ENCODE measurements around the gene WDR1. TPM values are rescaled to one million over a fixed set of nuclear protein-coding genes. Genes with fewer than 3 reads are reported as not detected.

WDR1 gene
- total RNA-seq, result 100 to 1,000 TPM; 161 to 517 (median 173) TPM

DNA sequence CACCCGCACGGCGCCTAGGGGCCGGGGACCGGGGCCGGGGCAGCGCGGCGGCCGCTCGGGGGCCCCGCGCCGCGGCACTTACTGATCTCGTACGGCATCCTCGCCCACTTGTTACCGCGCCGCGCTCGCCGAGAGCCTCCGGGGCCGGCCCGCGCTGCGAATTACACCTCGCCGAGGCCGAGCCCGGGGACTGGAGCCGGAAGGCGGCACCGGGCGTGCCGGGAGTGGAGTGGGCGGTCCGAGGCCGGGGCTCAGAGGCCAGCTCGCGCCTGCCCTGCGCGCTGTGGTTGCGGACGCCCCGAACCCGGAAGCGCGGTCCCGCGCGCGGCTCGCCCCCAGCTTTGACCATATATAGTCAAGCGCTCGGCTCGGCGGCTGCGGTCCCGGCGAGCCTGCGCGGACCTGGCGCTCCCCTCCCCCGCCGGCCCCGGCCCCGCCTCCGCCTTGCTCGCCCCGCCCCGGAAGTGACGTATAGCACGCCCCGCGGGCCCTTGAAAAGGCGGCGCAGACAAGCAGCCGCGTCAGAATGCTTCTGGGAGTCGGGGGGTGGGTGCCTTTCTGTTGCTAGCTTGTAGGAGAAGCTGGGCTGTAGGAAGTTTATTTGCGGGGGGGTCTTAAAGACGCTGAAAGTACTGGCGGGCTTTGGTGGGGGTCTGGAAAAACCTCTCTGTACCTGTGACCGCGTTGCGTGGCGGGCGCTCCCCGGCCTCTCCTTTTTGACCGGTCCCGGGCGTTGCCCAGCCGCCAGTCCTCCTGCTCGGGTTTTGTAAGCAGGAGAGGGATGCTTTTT, at the start of gene WDR1:
WDR1 (minus strand) TSS at position 231 of the 790 bp plus-strand sequence; CDS start at position 98, 133 bp downstream.
- H3K4me3 ChIP-seq, result peak within 1 kb of the TSS; percentile 61 to 82
- intact Hi-C loops (cut with DNase I; ENCODE audit: low total_unique reads), result no loop called here
- no peaks in the 10 kb centered on the region for H3K27me3 ChIP-seq
- peaks cover 5 to 20% of the 10 kb centered on the region in 2 donors for H3K4me1 ChIP-seq
- no peaks in the 10 kb centered on the region for H3K36me3 ChIP-seq
- peak; percentile 96 to 98 for DNase-seq
- H3K27ac ChIP-seq, result peak within 1 kb of the TSS; percentile 94 to 99
- TF ChIP-seq, protein P1, sequence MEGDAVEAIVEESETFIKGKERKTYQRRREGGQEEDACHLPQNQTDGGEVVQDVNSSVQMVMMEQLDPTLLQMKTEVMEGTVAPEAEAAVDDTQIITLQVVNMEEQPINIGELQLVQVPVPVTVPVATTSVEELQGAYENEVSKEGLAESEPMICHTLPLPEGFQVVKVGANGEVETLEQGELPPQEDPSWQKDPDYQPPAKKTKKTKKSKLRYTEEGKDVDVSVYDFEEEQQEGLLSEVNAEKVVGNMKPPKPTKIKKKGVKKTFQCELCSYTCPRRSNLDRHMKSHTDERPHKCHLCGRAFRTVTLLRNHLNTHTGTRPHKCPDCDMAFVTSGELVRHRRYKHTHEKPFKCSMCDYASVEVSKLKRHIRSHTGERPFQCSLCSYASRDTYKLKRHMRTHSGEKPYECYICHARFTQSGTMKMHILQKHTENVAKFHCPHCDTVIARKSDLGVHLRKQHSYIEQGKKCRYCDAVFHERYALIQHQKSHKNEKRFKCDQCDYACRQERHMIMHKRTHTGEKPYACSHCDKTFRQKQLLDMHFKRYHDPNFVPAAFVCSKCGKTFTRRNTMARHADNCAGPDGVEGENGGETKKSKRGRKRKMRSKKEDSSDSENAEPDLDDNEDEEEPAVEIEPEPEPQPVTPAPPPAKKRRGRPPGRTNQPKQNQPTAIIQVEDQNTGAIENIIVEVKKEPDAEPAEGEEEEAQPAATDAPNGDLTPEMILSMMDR (IDR thresholded peaks at IDR 0.05), result peak in 1 of 4 experiments; percentile 7
- TF ChIP-seq POLR2A (IDR thresholded peaks at IDR 0.05), result peak; percentile 96 to 98
- no peaks in the 10 kb centered on the region for H3K9me3 ChIP-seq

DNA sequence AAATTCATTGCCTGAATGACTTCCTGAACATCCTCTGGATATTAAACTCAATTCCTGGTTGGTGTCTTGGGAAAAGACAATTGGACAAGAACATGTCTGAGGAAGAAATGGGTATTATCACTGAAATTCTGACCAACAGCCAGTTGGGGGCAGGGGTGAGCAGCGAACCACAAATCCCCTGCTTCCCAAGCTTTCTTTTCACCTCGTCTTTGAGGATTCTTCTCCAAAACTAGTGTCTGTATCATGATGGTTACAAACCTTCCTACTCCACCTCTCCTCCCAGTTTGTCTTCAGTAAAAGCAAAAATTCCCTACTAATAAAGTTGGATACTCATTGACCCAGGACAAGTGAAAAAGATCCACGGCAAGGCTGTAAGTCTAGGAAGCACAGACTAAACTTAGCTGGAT, 48.3 kb upstream of the WDR1 start:
- TF ChIP-seq, protein P1 (IDR thresholded peaks at IDR 0.05), result peak; percentile 37 to 63 (median 48)
- TF ChIP-seq POLR2A (IDR thresholded peaks at IDR 0.05), result no peak
- DNase-seq, result peak in 1 of 2 donors; percentile 24
- Histone ChIP-seq H3K27me3 (no peaks in the 10 kb centered on the region), H3K4me3 (no peak overlapping the region), H3K27ac (no peak overlapping the region), H3K4me1 (no peaks in the 10 kb centered on the region), H3K9me3 (no peaks in the 10 kb centered on the region), H3K36me3 (no peaks in the 10 kb centered on the region)
- intact Hi-C loops (cut with DNase I; ENCODE audit: low total_unique reads), result loop anchor here (10.0 kb wide), 1 partner anchor 240 kb away; no protein-coding TSS in a partner anchor

DNA sequence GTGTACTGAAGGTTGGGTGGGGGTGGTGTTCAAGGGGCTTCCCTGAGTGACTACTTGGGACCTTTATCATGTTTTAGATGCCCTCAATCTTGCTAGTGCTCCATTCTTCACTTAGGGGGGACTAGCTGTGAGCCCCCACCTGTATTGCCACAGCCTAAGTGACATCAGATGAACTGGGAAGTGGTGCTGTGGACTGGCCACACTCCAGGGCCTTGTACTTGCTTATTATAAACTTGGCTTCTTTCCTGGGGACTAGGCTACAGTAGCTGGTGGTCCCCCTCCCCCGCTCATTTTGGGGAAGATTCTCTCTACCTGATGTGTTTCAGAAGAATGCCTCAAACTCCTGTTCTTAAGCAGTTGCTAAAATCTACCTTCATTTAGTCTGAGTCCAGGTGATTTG, 46.7 kb upstream of the WDR1 start:
- no peaks in the 10 kb centered on the region for H3K4me1 ChIP-seq
- TF ChIP-seq, protein P1 (IDR thresholded peaks at IDR 0.05), result no peak
- no peak for TF ChIP-seq POLR2A (IDR thresholded peaks at IDR 0.05)
- intact Hi-C loops (cut with DNase I; ENCODE audit: low total_unique reads), result loop anchor here (10.0 kb wide), 1 partner anchor 242 kb away; no protein-coding TSS in a partner anchor
- H3K4me3 ChIP-seq, result no peak overlapping the region
- H3K9me3 ChIP-seq, result no peaks in the 10 kb centered on the region
- H3K36me3 ChIP-seq, result no peaks in the 10 kb centered on the region
- H3K27me3 ChIP-seq, result no peaks in the 10 kb centered on the region
- H3K27ac ChIP-seq, result no peak overlapping the region
- DNase-seq, result no peak

DNA sequence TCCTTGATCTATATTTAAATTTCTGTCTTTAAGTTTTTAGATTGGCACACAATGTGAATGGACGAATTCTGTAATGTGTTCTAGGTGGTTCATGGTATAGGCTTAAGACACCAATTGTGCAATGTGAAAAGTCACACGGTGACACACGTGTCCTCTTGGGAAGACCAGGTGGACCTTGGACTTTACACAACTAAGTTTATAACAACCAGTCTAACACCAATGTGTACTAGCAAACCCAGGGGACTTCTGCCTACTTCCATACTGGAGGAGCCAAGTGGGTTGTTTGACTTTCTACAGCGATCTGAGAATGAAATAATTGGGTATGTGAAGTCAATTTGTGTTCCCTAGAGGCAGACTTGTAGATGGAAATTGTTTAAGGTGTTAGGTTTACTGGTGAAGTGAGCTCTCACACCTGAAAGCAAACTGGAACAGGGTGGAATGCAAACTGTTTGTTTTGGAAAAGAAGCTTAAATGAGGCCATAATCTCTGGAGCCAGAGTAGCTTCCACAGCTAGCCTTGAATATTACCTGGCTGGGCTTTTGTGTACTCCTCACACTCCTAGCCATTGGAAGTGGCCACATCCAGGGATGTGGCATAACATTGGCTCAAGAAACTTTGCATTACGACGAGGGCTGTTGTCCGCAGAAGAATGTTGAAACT, 45.9 kb upstream of the WDR1 start:
- H3K27ac ChIP-seq, result no peak overlapping the region
- no peak for TF ChIP-seq POLR2A (IDR thresholded peaks at IDR 0.05)
- TF ChIP-seq, protein P1 (IDR thresholded peaks at IDR 0.05), result no peak
- no peaks in the 10 kb centered on the region for H3K9me3 ChIP-seq
- H3K36me3 ChIP-seq, result no peaks in the 10 kb centered on the region
- no peaks in the 10 kb centered on the region for H3K27me3 ChIP-seq
- H3K4me3 ChIP-seq, result no peak overlapping the region
- intact Hi-C loops (cut with DNase I; ENCODE audit: low total_unique reads), result loop anchor here (10.0 kb wide), 1 partner anchor 242 kb away; no protein-coding TSS in a partner anchor
- no peaks in the 10 kb centered on the region for H3K4me1 ChIP-seq
- no peak for DNase-seq

DNA sequence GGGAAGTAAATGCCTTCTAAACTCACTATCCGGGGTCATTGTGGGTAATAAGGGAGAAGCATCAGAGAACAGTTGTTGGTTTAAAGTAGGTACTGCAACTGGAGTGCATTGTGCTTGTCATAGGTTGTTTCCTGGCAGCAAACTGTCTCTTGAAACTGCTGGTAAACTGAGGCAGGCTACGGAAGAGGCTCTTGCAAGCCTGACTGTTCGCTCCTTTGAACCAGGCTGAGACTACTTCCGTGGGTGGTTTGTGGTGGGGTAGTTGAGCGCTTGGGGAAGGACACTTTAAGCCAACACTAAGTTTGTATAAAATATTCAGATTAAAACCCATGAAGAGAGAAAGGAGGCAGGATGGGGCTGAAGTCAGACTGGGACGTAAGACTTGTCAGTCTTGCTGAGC, 45.2 kb upstream of the WDR1 start:
- Histone ChIP-seq H3K9me3 (no peaks in the 10 kb centered on the region), H3K27me3 (no peaks in the 10 kb centered on the region), H3K36me3 (no peaks in the 10 kb centered on the region), H3K27ac (no peak overlapping the region), H3K4me1 (no peaks in the 10 kb centered on the region), H3K4me3 (no peak overlapping the region)
- DNase-seq, result no peak
- intact Hi-C loops (cut with DNase I; ENCODE audit: low total_unique reads), result loop anchor here (10.0 kb wide), 1 partner anchor 243 kb away; no protein-coding TSS in a partner anchor
- TF ChIP-seq, protein P1 (IDR thresholded peaks at IDR 0.05), result no peak
- no peak for TF ChIP-seq POLR2A (IDR thresholded peaks at IDR 0.05)
